HUES6 (cell line): ENCODE results near the gene DTX3.
"Not testable (repeated sequence)": the region's sequence is repeated elsewhere in the genome, so short reads cannot be mapped to it uniquely, and the experiment has no call there.

Experiments
- H3K27ac ChIP-seq: 2 replicates; pipeline ENCODE4 v1.7.0; 2013; ENCODE audit warnings: low read depth, mild to moderate bottlenecking, low read length, inconsistent platforms
- H3K27me3 ChIP-seq: 2 replicates; pipeline ENCODE4 v1.6.1; 2013; ENCODE audit warnings: low read length; ENCODE audit not compliant: control insufficient read depth, insufficient read depth
- H3K36me3 ChIP-seq: 2 replicates; pipeline ENCODE4 v1.6.1; 2013; ENCODE audit warnings: low read length; ENCODE audit not compliant: control insufficient read depth, insufficient read depth
- H3K4me1 ChIP-seq: 2 replicates; pipeline ENCODE4 v1.6.1; 2013; ENCODE audit warnings: low read length; ENCODE audit not compliant: control insufficient read depth, insufficient read depth
- H3K4me3 ChIP-seq: 2 replicates; pipeline ENCODE4 v1.5.1; 2013; ENCODE audit warnings: low read depth, low read length
- H3K9ac ChIP-seq: one replicate; pipeline ENCODE4 v1.6.1; 2013; ENCODE audit warnings: mild to moderate bottlenecking, low read length
- H3K9me3 ChIP-seq: 2 replicates; pipeline ENCODE4 v1.6.1; 2013; ENCODE audit warnings: low read depth, low read length; ENCODE audit not compliant: control insufficient read depth, insufficient read depth

DTX3 gene

GRCh38 chr12:57640175-57641042 lies 35.8 kb downstream of the DTX3 start:
- Histone ChIP-seq H3K4me3 (no peak overlapping the region), H3K36me3 (no peaks in the 10 kb centered on the region), H3K9me3 (peaks cover 20% of the 10 kb centered on the region), H3K9ac (no peak overlapping the region), H3K4me1 (0 out of 2 replicates have a peak, but pooled peaks cover 2% of the 10 kb centered on the region), H3K27ac (no peak overlapping the region), H3K27me3 (peaks cover 8% of the 10 kb centered on the region; the same call in 1 of the 2 replicates)

- Histone ChIP-seq H3K9me3 (peaks cover 24% of the 10 kb centered on the region), H3K27me3 (peaks cover 8% of the 10 kb centered on the region; the same call in 1 of the 2 replicates), H3K4me1 (0 out of 2 replicates have a peak, but pooled peaks cover 2% of the 10 kb centered on the region), H3K4me3 (no peak overlapping the region), H3K9ac (no peak overlapping the region), H3K36me3 (no peaks in the 10 kb centered on the region), H3K27ac (no peak overlapping the region)
Observed at GRCh38 chr12:57641699-57642442, 37.2 kb downstream of the DTX3 start.

GRCh38 chr12:57645990-57646658 lies 41.5 kb downstream of the DTX3 start:
- not testable (repeated sequence) for H3K36me3 ChIP-seq, H3K9ac ChIP-seq, H3K27me3 ChIP-seq, H3K4me1 ChIP-seq, H3K27ac ChIP-seq, H3K4me3 ChIP-seq
- peaks cover 24% of the 10 kb centered on the region for H3K9me3 ChIP-seq

- not testable (repeated sequence) for H3K36me3 ChIP-seq, H3K27ac ChIP-seq, H3K4me3 ChIP-seq, H3K4me1 ChIP-seq, H3K9ac ChIP-seq, H3K27me3 ChIP-seq
- peaks cover 24% of the 10 kb centered on the region for H3K9me3 ChIP-seq
Observed at GRCh38 chr12:57646659-57647049, 42.0 kb downstream of the DTX3 start.

- no peak overlapping the region for H3K9ac ChIP-seq
- peaks cover 23% of the 10 kb centered on the region for H3K9me3 ChIP-seq
- no peaks in the 10 kb centered on the region for H3K27me3 ChIP-seq
- H3K27ac ChIP-seq, result no peak overlapping the region
- H3K4me3 ChIP-seq, result no peak overlapping the region
- no peaks in the 10 kb centered on the region for H3K4me1 ChIP-seq
- no peaks in the 10 kb centered on the region for H3K36me3 ChIP-seq
Observed at GRCh38 chr12:57654042-57654441, 49.4 kb downstream of the DTX3 start.

DNA sequence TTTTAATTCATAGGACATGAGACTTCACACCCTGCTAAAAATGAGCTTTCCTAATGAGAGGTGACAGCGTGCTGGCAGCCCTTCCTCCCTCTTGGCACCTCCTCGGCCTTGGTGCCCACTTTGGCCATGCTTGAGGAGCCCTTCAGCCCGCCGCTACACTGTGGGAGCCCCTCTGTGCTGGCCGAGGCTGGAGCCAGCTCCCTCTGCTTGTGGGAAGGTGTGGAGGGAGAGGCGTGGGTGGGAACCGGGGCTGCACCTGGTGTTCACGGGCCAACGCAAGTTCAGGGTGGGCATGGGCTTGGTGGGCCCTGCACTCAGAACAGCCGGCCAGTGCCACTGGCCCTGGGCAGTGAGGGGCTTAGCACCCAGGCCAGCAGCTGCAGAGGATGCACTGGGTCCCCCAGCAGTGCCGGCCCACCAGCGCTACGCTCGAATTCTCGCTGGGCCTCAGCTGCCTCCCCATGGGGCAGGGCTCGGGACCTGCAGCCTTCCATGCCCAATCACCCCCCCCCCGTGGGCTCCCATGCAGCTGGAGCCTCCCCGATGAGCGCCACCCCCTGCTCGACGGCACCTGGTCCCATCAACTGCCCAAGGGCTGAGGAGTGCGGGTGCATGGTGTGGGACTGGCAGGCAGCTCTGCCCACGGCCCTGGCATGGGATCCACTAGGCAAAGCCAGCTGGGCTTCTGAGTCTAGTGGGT lies 51.1 kb downstream of the DTX3 start:
- H3K9me3 ChIP-seq, result peaks cover 35% of the 10 kb centered on the region
- no peak overlapping the region for H3K4me3 ChIP-seq
- no peaks in the 10 kb centered on the region for H3K27me3 ChIP-seq
- H3K9ac ChIP-seq, result no peak overlapping the region
- no peak overlapping the region for H3K27ac ChIP-seq
- no peaks in the 10 kb centered on the region for H3K4me1 ChIP-seq
- H3K36me3 ChIP-seq, result no peaks in the 10 kb centered on the region

DNA sequence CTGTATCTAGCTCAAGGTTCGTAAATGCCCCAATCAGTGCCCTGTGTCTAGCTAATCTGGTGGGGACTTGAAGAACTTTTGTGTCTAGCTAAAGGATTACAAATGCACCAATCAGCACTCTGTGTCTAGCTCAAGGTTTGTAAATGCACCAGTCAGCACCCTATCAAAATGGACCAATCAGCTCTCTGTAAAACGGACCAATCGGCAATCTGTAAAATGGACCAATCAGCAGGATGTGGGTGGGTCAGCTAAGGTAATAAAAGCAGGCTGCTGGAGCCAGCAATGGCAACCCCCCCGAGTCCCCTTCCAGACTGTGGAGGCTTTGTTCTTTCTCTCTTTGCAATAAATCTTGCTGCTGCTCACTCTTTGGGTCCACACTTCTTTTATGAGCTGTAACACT lies 51.8 kb downstream of the DTX3 start:
- H3K4me3 ChIP-seq, H3K27me3 ChIP-seq, H3K9ac ChIP-seq, H3K27ac ChIP-seq, H3K36me3 ChIP-seq, H3K4me1 ChIP-seq: not testable (repeated sequence)
- peaks cover 42% of the 10 kb centered on the region for H3K9me3 ChIP-seq

GRCh38 chr12:57657744-57658143 lies 53.1 kb downstream of the DTX3 start:
- Histone ChIP-seq H3K4me1 (no peaks in the 10 kb centered on the region), H3K4me3 (no peak overlapping the region), H3K27me3 (no peaks in the 10 kb centered on the region), H3K36me3 (no peaks in the 10 kb centered on the region), H3K9me3 (peaks cover 54% of the 10 kb centered on the region), H3K9ac (no peak overlapping the region), H3K27ac (no peak overlapping the region)

GRCh38 chr12:57658890-57659289 lies 54.3 kb downstream of the DTX3 start:
- Histone ChIP-seq H3K4me1 (no peaks in the 10 kb centered on the region), H3K9me3 (peaks cover 55% of the 10 kb centered on the region), H3K4me3 (no peak overlapping the region), H3K9ac (no peak overlapping the region), H3K36me3 (no peaks in the 10 kb centered on the region), H3K27me3 (no peaks in the 10 kb centered on the region), H3K27ac (no peak overlapping the region)
